ENCODE results near the gene ISG20L2. TPM values are rescaled to one million over a fixed set of nuclear protein-coding genes. Genes with fewer than 3 reads are reported as not detected.

ISG20L2 gene
- total and polyA plus RNA-seq, 2 experiments from 2014 or later: 23.1 to 34.9 TPM

DNA sequence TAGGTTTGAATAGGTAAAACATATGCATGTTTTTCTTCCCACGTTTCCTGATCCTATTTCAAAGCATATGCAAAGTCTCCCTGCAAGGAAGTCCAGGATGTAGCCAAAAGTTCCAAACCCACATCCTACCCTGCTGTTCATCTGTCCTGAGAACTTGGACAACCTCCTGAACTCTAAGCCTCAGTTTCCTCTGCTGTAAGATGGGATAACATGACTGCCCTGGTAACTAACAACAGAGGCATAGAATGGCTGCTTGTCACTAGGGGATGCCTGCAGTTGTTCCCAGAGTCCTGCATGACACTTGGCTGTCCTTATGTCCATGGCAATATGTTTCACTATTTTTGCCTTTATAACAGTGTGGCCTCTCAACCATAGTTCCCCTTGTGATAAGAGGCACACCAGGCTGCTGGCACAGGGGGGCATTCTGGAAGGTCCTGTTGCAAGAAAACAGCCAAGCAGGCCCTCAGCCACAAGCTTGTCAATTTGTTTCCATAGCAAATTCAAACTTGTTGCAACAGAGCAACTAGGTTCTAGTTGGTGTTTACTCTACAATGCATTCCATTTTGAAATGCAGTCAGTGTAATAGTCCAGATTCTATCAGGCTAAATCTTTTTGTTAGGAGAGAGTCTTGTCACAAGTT is 24.4 kb upstream of the ISG20L2 start:
- no peaks in the 10 kb centered on the region for H3K36me3 ChIP-seq (ENCODE audit: insufficient read depth)
- DNase-seq (ENCODE audit: low spot score) (no peak), ATAC-seq (no peak)
- no peaks in the 10 kb centered on the region for H3K9me2 ChIP-seq (ENCODE audit: insufficient read depth)
- H3K4me1 ChIP-seq (ENCODE audit: insufficient read depth): peaks cover 34% of the 10 kb centered on the region
- H3F3A ChIP-seq (replicated peaks; ENCODE audit: low read depth): peaks cover 22% of the 10 kb centered on the region
- H3K27ac ChIP-seq (ENCODE audit: low read depth): 0 out of 2 replicates have a peak overlapping the region, but pooled peaks have one; percentile 97
- peaks cover 9% of the 10 kb centered on the region for H3K27me3 Mint-ChIP-seq (ENCODE audit: insufficient read depth, low read depth, poor library complexity)
- peak overlapping the region; percentile 99 for H3K4me3 ChIP-seq
- TF ChIP-seq ZNF462 (CRISPR knock-in tag; IDR thresholded peaks at IDR 0.05) (no peak), NANOG (IDR thresholded peaks at IDR 0.05; ENCODE audit: borderline replicate concordance) (no peak), EZH2 (IDR thresholded peaks at IDR 0.05; ENCODE audit: low read depth, unreplicated experiment) (no peak), CREB1 (CRISPR knock-in tag; IDR thresholded peaks at IDR 0.05; ENCODE audit: low read depth) (no peak), JUNB (IDR thresholded peaks at IDR 0.05; ENCODE audit: unreplicated experiment) (no peak), POLR2AphosphoS5 (IDR thresholded peaks at IDR 0.05; ENCODE audit: low read depth) (no peak), ZNF331 (CRISPR knock-in tag; IDR thresholded peaks at IDR 0.05; ENCODE audit: low read depth) (no peak), STAT1 (IDR thresholded peaks at IDR 0.05; ENCODE audit: unreplicated experiment) (no peak), ZNF114 (CRISPR knock-in tag; IDR thresholded peaks at IDR 0.05) (no peak), EZH2phosphoT487 (IDR thresholded peaks at IDR 0.05; ENCODE audit: unreplicated experiment) (no peak)
- TF ChIP-seq, protein P1, sequence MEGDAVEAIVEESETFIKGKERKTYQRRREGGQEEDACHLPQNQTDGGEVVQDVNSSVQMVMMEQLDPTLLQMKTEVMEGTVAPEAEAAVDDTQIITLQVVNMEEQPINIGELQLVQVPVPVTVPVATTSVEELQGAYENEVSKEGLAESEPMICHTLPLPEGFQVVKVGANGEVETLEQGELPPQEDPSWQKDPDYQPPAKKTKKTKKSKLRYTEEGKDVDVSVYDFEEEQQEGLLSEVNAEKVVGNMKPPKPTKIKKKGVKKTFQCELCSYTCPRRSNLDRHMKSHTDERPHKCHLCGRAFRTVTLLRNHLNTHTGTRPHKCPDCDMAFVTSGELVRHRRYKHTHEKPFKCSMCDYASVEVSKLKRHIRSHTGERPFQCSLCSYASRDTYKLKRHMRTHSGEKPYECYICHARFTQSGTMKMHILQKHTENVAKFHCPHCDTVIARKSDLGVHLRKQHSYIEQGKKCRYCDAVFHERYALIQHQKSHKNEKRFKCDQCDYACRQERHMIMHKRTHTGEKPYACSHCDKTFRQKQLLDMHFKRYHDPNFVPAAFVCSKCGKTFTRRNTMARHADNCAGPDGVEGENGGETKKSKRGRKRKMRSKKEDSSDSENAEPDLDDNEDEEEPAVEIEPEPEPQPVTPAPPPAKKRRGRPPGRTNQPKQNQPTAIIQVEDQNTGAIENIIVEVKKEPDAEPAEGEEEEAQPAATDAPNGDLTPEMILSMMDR (conservative IDR thresholded peaks at IDR 0.05; ENCODE audit: low read depth in 2 of 2): no peak
- TF ChIP-seq, protein P2, sequence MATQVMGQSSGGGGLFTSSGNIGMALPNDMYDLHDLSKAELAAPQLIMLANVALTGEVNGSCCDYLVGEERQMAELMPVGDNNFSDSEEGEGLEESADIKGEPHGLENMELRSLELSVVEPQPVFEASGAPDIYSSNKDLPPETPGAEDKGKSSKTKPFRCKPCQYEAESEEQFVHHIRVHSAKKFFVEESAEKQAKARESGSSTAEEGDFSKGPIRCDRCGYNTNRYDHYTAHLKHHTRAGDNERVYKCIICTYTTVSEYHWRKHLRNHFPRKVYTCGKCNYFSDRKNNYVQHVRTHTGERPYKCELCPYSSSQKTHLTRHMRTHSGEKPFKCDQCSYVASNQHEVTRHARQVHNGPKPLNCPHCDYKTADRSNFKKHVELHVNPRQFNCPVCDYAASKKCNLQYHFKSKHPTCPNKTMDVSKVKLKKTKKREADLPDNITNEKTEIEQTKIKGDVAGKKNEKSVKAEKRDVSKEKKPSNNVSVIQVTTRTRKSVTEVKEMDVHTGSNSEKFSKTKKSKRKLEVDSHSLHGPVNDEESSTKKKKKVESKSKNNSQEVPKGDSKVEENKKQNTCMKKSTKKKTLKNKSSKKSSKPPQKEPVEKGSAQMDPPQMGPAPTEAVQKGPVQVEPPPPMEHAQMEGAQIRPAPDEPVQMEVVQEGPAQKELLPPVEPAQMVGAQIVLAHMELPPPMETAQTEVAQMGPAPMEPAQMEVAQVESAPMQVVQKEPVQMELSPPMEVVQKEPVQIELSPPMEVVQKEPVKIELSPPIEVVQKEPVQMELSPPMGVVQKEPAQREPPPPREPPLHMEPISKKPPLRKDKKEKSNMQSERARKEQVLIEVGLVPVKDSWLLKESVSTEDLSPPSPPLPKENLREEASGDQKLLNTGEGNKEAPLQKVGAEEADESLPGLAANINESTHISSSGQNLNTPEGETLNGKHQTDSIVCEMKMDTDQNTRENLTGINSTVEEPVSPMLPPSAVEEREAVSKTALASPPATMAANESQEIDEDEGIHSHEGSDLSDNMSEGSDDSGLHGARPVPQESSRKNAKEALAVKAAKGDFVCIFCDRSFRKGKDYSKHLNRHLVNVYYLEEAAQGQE (IDR thresholded peaks at IDR 0.05; ENCODE audit: unreplicated experiment): no peak
- TF ChIP-seq, protein P3, sequence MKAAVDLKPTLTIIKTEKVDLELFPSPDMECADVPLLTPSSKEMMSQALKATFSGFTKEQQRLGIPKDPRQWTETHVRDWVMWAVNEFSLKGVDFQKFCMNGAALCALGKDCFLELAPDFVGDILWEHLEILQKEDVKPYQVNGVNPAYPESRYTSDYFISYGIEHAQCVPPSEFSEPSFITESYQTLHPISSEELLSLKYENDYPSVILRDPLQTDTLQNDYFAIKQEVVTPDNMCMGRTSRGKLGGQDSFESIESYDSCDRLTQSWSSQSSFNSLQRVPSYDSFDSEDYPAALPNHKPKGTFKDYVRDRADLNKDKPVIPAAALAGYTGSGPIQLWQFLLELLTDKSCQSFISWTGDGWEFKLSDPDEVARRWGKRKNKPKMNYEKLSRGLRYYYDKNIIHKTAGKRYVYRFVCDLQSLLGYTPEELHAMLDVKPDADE (IDR thresholded peaks at IDR 0.05): no peak
- peaks cover 45% of the 10 kb centered on the region for H3K79me2 ChIP-seq (replicated peaks; ENCODE audit: insufficient read depth)
- H3K36me3 Mint-ChIP-seq (ENCODE audit: low read depth): peaks cover 21% of the 10 kb centered on the region; the same call in 2 of the 3 replicates
- H2AFZ ChIP-seq: no peak overlapping the region
- H3K4me2 ChIP-seq: peak overlapping the region; percentile 78
- H3K4me1 Mint-ChIP-seq: peaks cover 31% of the 10 kb centered on the region
- H3K27me3 ChIP-seq (ENCODE audit: insufficient read depth): no peaks in the 10 kb centered on the region
- H3K9me3 Mint-ChIP-seq: no peaks in the 10 kb centered on the region
- H3K27ac Mint-ChIP-seq: no peak overlapping the region
- peak overlapping the region; percentile 89 for H3K4me3 Mint-ChIP-seq
- H4K20me1 ChIP-seq (replicated peaks; ENCODE audit: insufficient read depth): peaks cover 7% of the 10 kb centered on the region; the same call in 1 of the 2 replicates

Measured in GM23338 (cell line).